Liver (tissue), 9 donors: ENCODE measurements around the gene DMAC2. TPM values are rescaled to one million over a fixed set of nuclear protein-coding genes. Genes with fewer than 3 reads are reported as not detected.

Experiments used
- DNase-seq: peaks from one replicate; pipeline ENCODE4 v3.0.0-alpha.2; 2017; ENCODE audit warnings: low spot score
- H3K27ac ChIP-seq, 2 donors: one replicate each; pipeline ENCODE4 v1.7.0; 2013; ENCODE audit warnings: inconsistent platforms in 2 of 2, low read length in 2 of 2, control low read depth in 1 of 2, low read depth in 1 of 2, mild to moderate bottlenecking in 1 of 2
- H3K27me3 ChIP-seq, 4 donors: one replicate each; pipeline versions ENCODE4 v1.6.1 to v1.7.0; 2013; ENCODE audit warnings: low read length in 3 of 4, inconsistent platforms in 1 of 4, mild to moderate bottlenecking in 1 of 4, moderate library complexity in 1 of 4; ENCODE audit not compliant: control insufficient read depth in 4 of 4, insufficient read depth in 4 of 4
- H3K36me3 ChIP-seq, 4 donors: one replicate each; pipeline versions ENCODE4 v1.6.1 to v1.7.0; 2013; ENCODE audit warnings: low read length in 3 of 4, mild to moderate bottlenecking in 3 of 4, low read depth in 1 of 4, moderate library complexity in 1 of 4; ENCODE audit not compliant: control insufficient read depth in 4 of 4, insufficient read depth in 3 of 4
- H3K4me1 ChIP-seq, 4 donors: one replicate each; pipeline versions ENCODE4 v1.6.1 to v1.7.0; 2013; ENCODE audit warnings: low read length in 3 of 4, mild to moderate bottlenecking in 3 of 4, moderate library complexity in 1 of 4; ENCODE audit not compliant: control insufficient read depth in 4 of 4, insufficient read depth in 4 of 4
- H3K4me3 ChIP-seq, 3 donors: one replicate each; pipeline versions ENCODE4 v1.6.1 to v1.7.0; 2013; ENCODE audit warnings: low read length in 3 of 3, control low read depth in 1 of 3, low read depth in 1 of 3, mild to moderate bottlenecking in 1 of 3
- H3K9ac ChIP-seq, 2 donors: one replicate each; pipeline ENCODE4 v1.7.0; 2013; ENCODE audit warnings: low read length in 2 of 2, mild to moderate bottlenecking in 2 of 2, moderate library complexity in 2 of 2, control low read depth in 1 of 2, low read depth in 1 of 2
- H3K9me3 ChIP-seq, 4 donors: one replicate each; pipeline versions ENCODE4 v1.6.1 to v1.7.0; 2013; ENCODE audit warnings: low read length in 3 of 4; ENCODE audit not compliant: control insufficient read depth in 4 of 4
- EGR1 ChIP-seq, 2 donors: IDR thresholded peaks; 2 replicates each; pipeline ENCODE4 v1.6.1; 2016 to 2018; ENCODE audit warnings: antibody characterized with exemption in 2 of 2, low read depth in 2 of 2
- FOXA1 ChIP-seq: IDR thresholded peaks from 2 replicates; pipeline ENCODE4 v1.6.1; 2016; ENCODE audit warnings: antibody characterized with exemption
- FOXA2 ChIP-seq: IDR thresholded peaks from 2 replicates; pipeline ENCODE4 v1.6.1; 2016; ENCODE audit warnings: antibody characterized with exemption
- GABPA ChIP-seq, 2 donors: IDR thresholded peaks in 1 of 2; conservative IDR thresholded peaks in 1 of 2; 2 replicates each; pipeline ENCODE4 v1.6.1; 2016; ENCODE audit warnings: antibody characterized with exemption in 2 of 2, mild to moderate bottlenecking in 1 of 2, moderate library complexity in 1 of 2
- HNF4A ChIP-seq, 2 donors: conservative IDR thresholded peaks; 2 replicates each; pipeline ENCODE4 v1.6.1; 2016; ENCODE audit warnings: antibody characterized with exemption in 2 of 2, mild to moderate bottlenecking in 2 of 2
- HNF4G ChIP-seq: IDR thresholded peaks from 2 replicates; pipeline ENCODE4 v1.6.1; 2016; ENCODE audit warnings: antibody characterized with exemption
- JUND ChIP-seq, 2 donors: IDR thresholded peaks; 2 replicates each; pipeline ENCODE4 v1.6.1; 2016; ENCODE audit warnings: antibody characterized with exemption in 2 of 2
- MAX ChIP-seq: IDR thresholded peaks from 2 replicates; pipeline ENCODE4 v1.6.1; 2016; ENCODE audit warnings: antibody characterized with exemption
- NR2F2 ChIP-seq: IDR thresholded peaks from 2 replicates; pipeline ENCODE4 v1.6.1; 2016; ENCODE audit warnings: antibody characterized with exemption
- RAD21 ChIP-seq, 2 donors: IDR thresholded peaks; 2 replicates each; pipeline ENCODE4 v1.6.1; 2016; ENCODE audit warnings: antibody characterized with exemption in 2 of 2, mild to moderate bottlenecking in 2 of 2
- REST ChIP-seq: IDR thresholded peaks from 2 replicates; pipeline ENCODE4 v1.6.1; 2016; ENCODE audit warnings: antibody characterized with exemption, mild to moderate bottlenecking
- RXRA ChIP-seq, 2 donors: IDR thresholded peaks; 2 replicates each; pipeline ENCODE4 v1.6.1; 2017 to 2018; ENCODE audit warnings: antibody characterized with exemption in 2 of 2, mild to moderate bottlenecking in 1 of 2
- SP1 ChIP-seq: IDR thresholded peaks from 2 replicates; pipeline ENCODE4 v1.6.1; 2018; ENCODE audit warnings: antibody characterized with exemption, mild to moderate bottlenecking
- TAF1 ChIP-seq: conservative IDR thresholded peaks from 2 replicates; pipeline ENCODE4 v1.6.1; 2016; ENCODE audit warnings: antibody characterized with exemption, mild to moderate bottlenecking
- YY1 ChIP-seq: IDR thresholded peaks from 2 replicates; pipeline ENCODE4 v1.6.1; 2016; ENCODE audit warnings: antibody characterized with exemption, mild to moderate bottlenecking
- WGBS: extraction: QIAGEN DNeasy Blood & Tissue Kit; methylation state at CpG from one replicate; pipeline ENCODE4 v1.1.7; 2013; 5-methylcytosine and 5-hydroxymethylcytosine counted together
- polyA plus RNA-seq, 2 donors: library from polyadenylated mRNA; stranded (reverse) in 1 of 2; unstranded in 1 of 2; fragments of 200-250 nt in 1 of 2; fragments of >200 nt in 1 of 2; fragmentation: Nextera tagmentation in 1 of 2; extraction: Ambion mirVana in 1 of 2; gene quantifications; one replicate each; pipeline versions ENCODE4 v1.2.1 to v1.2.3, GENCODE V29; 2013 to 2015
- total RNA-seq, 2 donors: library from RNA; depleted of rRNA; stranded (reverse); fragments of >200 nt; gene quantifications; one replicate each; pipeline ENCODE4 v1.2.3, GENCODE V29; 2014
- TF ChIP-seq, protein P1 (sequence below): IDR thresholded peaks from 2 replicates; pipeline ENCODE4 v1.6.1; 2016; ENCODE audit warnings: antibody characterized with exemption
- TF ChIP-seq, protein P2 (sequence below): IDR thresholded peaks from 2 replicates; pipeline ENCODE4 v1.6.1; 2016; ENCODE audit warnings: antibody characterized with exemption
- TF ChIP-seq, protein P3 (sequence below): fragments of 150-350 bp; IDR thresholded peaks from 2 replicates; pipeline ENCODE4 v1.5.1; 2017; ENCODE audit warnings: improper control_type of control experiment, low read depth, low read length; ENCODE audit not compliant: missing input control
- donor health status: healthy.
- donor health status: healthy.
- donor health status: healthy.
- donor health status: healthy.
- donor health status: healthy.

Gene DMAC2
- total and polyA plus RNA-seq, 4 donors, result 17.1 to 28.8 (median 24.2) TPM

GRCh38 chr19:41398598-41398997 lies 41.1 kb downstream of the DMAC2 start (continued):
- TF ChIP-seq REST (no peak), RAD21 (IDR thresholded peaks at IDR 0.05) (no peak), JUND (IDR thresholded peaks at IDR 0.05) (no peak)
- TF ChIP-seq, protein P1, sequence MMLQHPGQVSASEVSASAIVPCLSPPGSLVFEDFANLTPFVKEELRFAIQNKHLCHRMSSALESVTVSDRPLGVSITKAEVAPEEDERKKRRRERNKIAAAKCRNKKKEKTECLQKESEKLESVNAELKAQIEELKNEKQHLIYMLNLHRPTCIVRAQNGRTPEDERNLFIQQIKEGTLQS, result no peak

DNA sequence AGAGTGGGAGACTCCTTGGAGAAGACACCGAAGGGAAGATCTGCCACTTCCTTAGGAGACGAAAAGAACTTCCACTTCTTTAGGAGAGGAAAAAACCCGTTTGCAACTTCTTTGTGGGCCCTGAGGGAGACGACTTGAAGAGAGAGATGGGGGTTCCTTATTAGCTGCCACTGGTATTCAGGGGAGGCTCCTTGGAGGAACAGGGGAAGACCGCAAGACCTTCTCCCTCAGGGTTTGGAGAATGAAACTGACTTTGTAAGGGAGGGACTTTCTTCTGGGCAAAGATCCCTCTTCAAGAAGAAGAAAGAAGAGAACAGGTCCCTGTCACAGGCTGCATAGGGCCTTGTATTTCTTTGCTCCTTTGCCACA lies 41.7 kb downstream of the DMAC2 start:
- peak overlapping the region; percentile 92 to 98 for H3K27ac ChIP-seq
- TF ChIP-seq RAD21 (IDR thresholded peaks at IDR 0.05) (no peak), HNF4A (conservative IDR thresholded peaks at IDR 0.05) (no peak), GABPA (IDR thresholded peaks at IDR 0.05 in 1 of 2, conservative IDR thresholded peaks at IDR 0.05 in 1 of 2) (no peak), EGR1 (IDR thresholded peaks at IDR 0.05; ENCODE audit: low read depth in 2 of 2) (no peak), JUND (IDR thresholded peaks at IDR 0.05) (no peak), RXRA (IDR thresholded peaks at IDR 0.05) (no peak), TAF1 (no peak), YY1 (no peak), FOXA1 (no peak), SP1 (no peak), MAX (no peak), NR2F2 (no peak), FOXA2 (no peak), REST (no peak), HNF4G (no peak)
- TF ChIP-seq, protein P2, sequence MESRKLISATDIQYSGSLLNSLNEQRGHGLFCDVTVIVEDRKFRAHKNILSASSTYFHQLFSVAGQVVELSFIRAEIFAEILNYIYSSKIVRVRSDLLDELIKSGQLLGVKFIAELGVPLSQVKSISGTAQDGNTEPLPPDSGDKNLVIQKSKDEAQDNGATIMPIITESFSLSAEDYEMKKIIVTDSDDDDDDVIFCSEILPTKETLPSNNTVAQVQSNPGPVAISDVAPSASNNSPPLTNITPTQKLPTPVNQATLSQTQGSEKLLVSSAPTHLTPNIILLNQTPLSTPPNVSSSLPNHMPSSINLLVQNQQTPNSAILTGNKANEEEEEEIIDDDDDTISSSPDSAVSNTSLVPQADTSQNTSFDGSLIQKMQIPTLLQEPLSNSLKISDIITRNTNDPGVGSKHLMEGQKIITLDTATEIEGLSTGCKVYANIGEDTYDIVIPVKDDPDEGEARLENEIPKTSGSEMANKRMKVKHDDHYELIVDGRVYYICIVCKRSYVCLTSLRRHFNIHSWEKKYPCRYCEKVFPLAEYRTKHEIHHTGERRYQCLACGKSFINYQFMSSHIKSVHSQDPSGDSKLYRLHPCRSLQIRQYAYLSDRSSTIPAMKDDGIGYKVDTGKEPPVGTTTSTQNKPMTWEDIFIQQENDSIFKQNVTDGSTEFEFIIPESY, result no peak
- TF ChIP-seq, protein P1, result no peak
- TF ChIP-seq, protein P3, sequence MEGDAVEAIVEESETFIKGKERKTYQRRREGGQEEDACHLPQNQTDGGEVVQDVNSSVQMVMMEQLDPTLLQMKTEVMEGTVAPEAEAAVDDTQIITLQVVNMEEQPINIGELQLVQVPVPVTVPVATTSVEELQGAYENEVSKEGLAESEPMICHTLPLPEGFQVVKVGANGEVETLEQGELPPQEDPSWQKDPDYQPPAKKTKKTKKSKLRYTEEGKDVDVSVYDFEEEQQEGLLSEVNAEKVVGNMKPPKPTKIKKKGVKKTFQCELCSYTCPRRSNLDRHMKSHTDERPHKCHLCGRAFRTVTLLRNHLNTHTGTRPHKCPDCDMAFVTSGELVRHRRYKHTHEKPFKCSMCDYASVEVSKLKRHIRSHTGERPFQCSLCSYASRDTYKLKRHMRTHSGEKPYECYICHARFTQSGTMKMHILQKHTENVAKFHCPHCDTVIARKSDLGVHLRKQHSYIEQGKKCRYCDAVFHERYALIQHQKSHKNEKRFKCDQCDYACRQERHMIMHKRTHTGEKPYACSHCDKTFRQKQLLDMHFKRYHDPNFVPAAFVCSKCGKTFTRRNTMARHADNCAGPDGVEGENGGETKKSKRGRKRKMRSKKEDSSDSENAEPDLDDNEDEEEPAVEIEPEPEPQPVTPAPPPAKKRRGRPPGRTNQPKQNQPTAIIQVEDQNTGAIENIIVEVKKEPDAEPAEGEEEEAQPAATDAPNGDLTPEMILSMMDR, result no peak
- no peaks in the 10 kb centered on the region for H3K27me3 ChIP-seq
- peak overlapping the region; percentile 94 to 98 for H3K9ac ChIP-seq
- peak overlapping the region; percentile 70 to 99 (median 84) for H3K4me3 ChIP-seq
- H3K9me3 ChIP-seq, result no peaks in the 10 kb centered on the region
- peaks cover 2 to 28% (median 16%) of the 10 kb centered on the region in 4 donors for H3K4me1 ChIP-seq
- peaks cover 0 to 1% (median 0%) of the 10 kb centered on the region in 4 donors for H3K36me3 ChIP-seq
- DNase-seq, result no peak
- under 1% methylated on average over 5 of the region's 5 CpGs for WGBS
